H1 (cell line): ENCODE measurements around the gene RASL11B. TPM values are rescaled to one million over a fixed set of nuclear protein-coding genes. Genes with fewer than 3 reads are reported as not detected.

Source experiments
- CTCF ChIA-PET: fragments of 300-600 bp; sonication (Branson Sonifier 250); formaldehyde crosslinking; loops from one replicate; lab custom pipeline; 2021; ENCODE audit not compliant: partially characterized antibody; lab: Charles Lee
- POLR2A ChIA-PET: fragments of 300-600 bp; sonication (Branson Sonifier 250); formaldehyde crosslinking; loops from one replicate; lab custom pipeline; 2021; ENCODE audit warnings: inconsistent platforms; ENCODE audit not compliant: partially characterized antibody; lab: Charles Lee
- DNase-seq, 2 experiments: peaks; one replicate each; pipeline versions ENCODE4 v3.0.0 to v3.0.0-alpha.2; 2010 to 2022; ENCODE audit warnings: low spot score in 2 of 2, low read depth in 1 of 2, mixed read lengths in 1 of 2
- FAIRE-seq: peaks from 2 replicates; lab custom pipeline; 2011; peaks lifted over from hg19 to GRCh38; lab: Jason Lieb, UNC
- H2AFZ ChIP-seq: 2 replicates; pipeline ENCODE4 v1.8.1; 2012; ENCODE audit warnings: low read length, inconsistent platforms
- H2AK5ac ChIP-seq: 2 replicates; pipeline ENCODE4 v1.6.1; 2013; ENCODE audit warnings: low read depth, low read length
- H2BK120ac ChIP-seq: replicated peaks from 2 replicates; pipeline ENCODE3; 2013; ENCODE audit warnings: low read depth, low read length, inconsistent platforms
- H2BK12ac ChIP-seq: 2 replicates; pipeline ENCODE4 v1.6.1; 2013; ENCODE audit warnings: low read depth, low read length
- H2BK15ac ChIP-seq: 2 replicates; pipeline ENCODE4 v1.6.1; 2013; ENCODE audit warnings: low read length
- H2BK20ac ChIP-seq: 2 replicates; pipeline ENCODE4 v1.6.1; 2013; ENCODE audit warnings: low read length
- H2BK5ac ChIP-seq: 2 replicates; pipeline ENCODE4 v1.6.1; 2013; ENCODE audit warnings: low read depth, low read length
- H3K14ac ChIP-seq: 2 replicates; pipeline ENCODE4 v1.6.1; 2013; ENCODE audit warnings: inconsistent platforms; ENCODE audit not compliant: insufficient read length
- H3K18ac ChIP-seq: 2 replicates; pipeline ENCODE4 v1.6.1; 2013; ENCODE audit warnings: low read length; ENCODE audit errors: extremely low read depth
- H3K23ac ChIP-seq: 2 replicates; pipeline ENCODE4 v1.6.1; 2013; ENCODE audit warnings: inconsistent platforms; ENCODE audit not compliant: insufficient read length
- H3K23me2 ChIP-seq: 2 replicates; pipeline ENCODE4 v1.6.1; 2013; ENCODE audit warnings: low read depth, low read length
- H3K27ac ChIP-seq: 2 replicates; pipeline ENCODE4 v1.6.1; 2011; ENCODE audit warnings: low read depth, low read length, inconsistent platforms
- H3K27me3 ChIP-seq, 4 experiments: replicated peaks in 1 of 4; 1 replicate in 1 of 4; 2 replicates in 3 of 4; pipeline versions ENCODE4 v1.6.1 to v1.8.1; 2011 to 2013; ENCODE audit warnings: low read length in 3 of 4, mild to moderate bottlenecking in 3 of 4, inconsistent platforms in 2 of 4, mixed read lengths in 2 of 4, moderate library complexity in 1 of 4; ENCODE audit not compliant: control insufficient read depth in 3 of 4, insufficient read depth in 3 of 4; ENCODE audit errors: extremely low read depth in 1 of 4
- H3K36me3 ChIP-seq, 4 experiments: 2 replicates each; pipeline versions ENCODE4 v1.6.1 to v1.8.1; 2011 to 2013; ENCODE audit warnings: mild to moderate bottlenecking in 4 of 4, low read length in 3 of 4, moderate library complexity in 2 of 4, control low read depth in 1 of 4, inconsistent platforms in 1 of 4; ENCODE audit not compliant: insufficient read depth in 4 of 4, control insufficient read depth in 2 of 4
- H3K4ac ChIP-seq: replicated peaks from 2 replicates; pipeline ENCODE3; 2013; ENCODE audit warnings: low read length, low read depth, mixed read lengths, inconsistent platforms; ENCODE audit not compliant: insufficient read length
- H3K4me1 ChIP-seq, 4 experiments: replicated peaks in 1 of 4; 1 replicate in 1 of 4; 2 replicates in 3 of 4; pipeline versions ENCODE4 v1.6.1 to v1.8.1; 2011 to 2013; ENCODE audit warnings: low read length in 3 of 4, inconsistent platforms in 2 of 4, mixed read lengths in 1 of 4; ENCODE audit not compliant: insufficient read depth in 4 of 4, control insufficient read depth in 3 of 4
- H3K4me2 ChIP-seq, 2 experiments: 2 replicates each; pipeline versions ENCODE4 v1.6.1 to v1.8.1; 2011 to 2013; ENCODE audit warnings: low read depth in 2 of 2, low read length in 2 of 2, control low read depth in 1 of 2, inconsistent platforms in 1 of 2, mild to moderate bottlenecking in 1 of 2; ENCODE audit not compliant: insufficient read depth in 1 of 2
- H3K4me3 ChIP-seq, 4 experiments: fragments of 200-600, 300-600 bp in 1 of 4; sonication (generic), shearing (Covaris generic), sonication (Bioruptor Twin) in 1 of 4; 2 replicates each; pipeline versions ENCODE4 v1.5.1 to v1.8.1; 2011 to 2016; ENCODE audit warnings: low read length in 4 of 4, low read depth in 3 of 4, control low read depth in 2 of 4, inconsistent platforms in 2 of 4, mild to moderate bottlenecking in 2 of 4, mixed read lengths in 1 of 4, moderate library complexity in 1 of 4; ENCODE audit not compliant: insufficient read depth in 2 of 4; ENCODE audit errors: extremely low read depth in 1 of 4
- H3K56ac ChIP-seq: replicated peaks from 2 replicates; pipeline ENCODE3; 2013; ENCODE audit warnings: low read depth, mild to moderate bottlenecking, mixed read lengths, low read length, inconsistent platforms; ENCODE audit not compliant: insufficient read length
- H3K79me1 ChIP-seq: 2 replicates; pipeline ENCODE4 v1.6.1; 2013; ENCODE audit warnings: low read depth, low read length, control low read depth
- H3K79me2 ChIP-seq, 2 experiments: 2 replicates each; pipeline versions ENCODE4 v1.6.1 to v1.8.1; 2012 to 2013; ENCODE audit warnings: low read length in 2 of 2, mild to moderate bottlenecking in 2 of 2, inconsistent platforms in 1 of 2; ENCODE audit not compliant: insufficient read depth in 2 of 2, control insufficient read depth in 1 of 2
- H3K9ac ChIP-seq, 4 experiments: replicated peaks in 1 of 4; 1 replicate in 1 of 4; 2 replicates in 3 of 4; pipeline versions ENCODE4 v1.6.1 to v1.8.1; 2011 to 2013; ENCODE audit warnings: low read depth in 3 of 4, low read length in 3 of 4, control low read depth in 2 of 4, mild to moderate bottlenecking in 2 of 4, moderate library complexity in 2 of 4, inconsistent platforms in 1 of 4; ENCODE audit errors: extremely low read depth in 1 of 4
- H3K9me3 ChIP-seq, 2 experiments: 2 replicates each; pipeline versions ENCODE4 v1.6.1 to v1.8.1; 2012 to 2013; ENCODE audit warnings: mild to moderate bottlenecking in 2 of 2, moderate library complexity in 2 of 2, control low read depth in 1 of 2, inconsistent platforms in 1 of 2, low read depth in 1 of 2, low read length in 1 of 2, mixed read lengths in 1 of 2; ENCODE audit not compliant: insufficient read depth in 2 of 2
- H4K20me1 ChIP-seq, 2 experiments: replicated peaks in 1 of 2; 2 replicates each; pipeline versions ENCODE3 to v1.8.1; 2011 to 2013; ENCODE audit warnings: inconsistent platforms in 2 of 2, low read length in 2 of 2, mild to moderate bottlenecking in 1 of 2; ENCODE audit not compliant: insufficient read depth in 2 of 2, control insufficient read depth in 1 of 2
- H4K5ac ChIP-seq: 2 replicates; pipeline ENCODE4 v1.6.1; 2013; ENCODE audit warnings: low read length, low read depth, mixed read lengths, inconsistent platforms; ENCODE audit not compliant: insufficient read length
- H4K8ac ChIP-seq: 2 replicates; pipeline ENCODE4 v1.8.0; 2013; ENCODE audit warnings: mild to moderate bottlenecking, moderate library complexity, low read length, inconsistent platforms; ENCODE audit not compliant: insufficient read depth; ENCODE audit errors: extremely low read depth
- H4K91ac ChIP-seq: replicated peaks from 2 replicates; pipeline ENCODE3; 2013; ENCODE audit warnings: low read length, mixed read lengths, inconsistent platforms; ENCODE audit not compliant: insufficient read length
- BACH1 ChIP-seq: IDR thresholded peaks from 2 replicates; pipeline ENCODE4 v1.6.1; 2012; ENCODE audit warnings: low read length, improper control_type of control experiment
- CBX8 ChIP-seq: fragments of 300-800, 300-1000 bp; sonication (generic); IDR thresholded peaks from 2 replicates; pipeline ENCODE4 v1.7.1; 2016; ENCODE audit warnings: low read depth, low read length, borderline replicate concordance
- CHD2 ChIP-seq: IDR thresholded peaks from 2 replicates; pipeline ENCODE4 v1.6.1; 2012; ENCODE audit warnings: low read length, improper control_type of control experiment
- CREB1 ChIP-seq: IDR thresholded peaks from 2 replicates; pipeline ENCODE4 v1.6.1; 2012; ENCODE audit warnings: inconsistent platforms
- CTBP2 ChIP-seq: IDR thresholded peaks from 2 replicates; pipeline ENCODE4 v1.7.0; 2011; ENCODE audit warnings: borderline replicate concordance, mild to moderate bottlenecking, moderate library complexity, mixed read lengths, low read length; ENCODE audit not compliant: insufficient read depth, insufficient read length
- EP300 ChIP-seq, 2 experiments: IDR thresholded peaks; 1 replicate in 1 of 2; 2 replicates in 1 of 2; pipeline ENCODE4 v1.6.1; 2011 to 2012; ENCODE audit warnings: low read depth in 2 of 2, low read length in 2 of 2, mild to moderate bottlenecking in 2 of 2, borderline replicate concordance in 1 of 2, inconsistent platforms in 1 of 2, moderate library complexity in 1 of 2
- HDAC6 ChIP-seq: IDR thresholded peaks from one replicate; pipeline ENCODE4 v1.7.1; 2012; ENCODE audit warnings: low read depth, mild to moderate bottlenecking, inconsistent platforms, low read length, moderate library complexity
- NANOG ChIP-seq: IDR thresholded peaks from 2 replicates; pipeline ENCODE4 v1.6.1; 2011; ENCODE audit warnings: low read length, low read depth, mild to moderate bottlenecking, inconsistent platforms; ENCODE audit not compliant: insufficient read depth, poor library complexity, severe bottlenecking
- POLR2AphosphoS5 ChIP-seq: IDR thresholded peaks from 2 replicates; pipeline ENCODE4 v1.6.1; 2011; ENCODE audit warnings: low read depth, low read length
- RBBP5 ChIP-seq: IDR thresholded peaks from 2 replicates; pipeline ENCODE4 v1.7.1; 2012; ENCODE audit warnings: low read depth, mild to moderate bottlenecking, inconsistent platforms, low read length, moderate library complexity, borderline replicate concordance
- SAP30 ChIP-seq: fragments of 300-600 bp; sonication (generic); IDR thresholded peaks from 2 replicates; pipeline ENCODE4 v1.7.1; 2012; ENCODE audit warnings: low read length, moderate library complexity, mild to moderate bottlenecking, inconsistent platforms; ENCODE audit not compliant: insufficient read depth, insufficient replicate concordance
- SRF ChIP-seq: IDR thresholded peaks from 2 replicates; pipeline ENCODE4 v1.6.1; 2011; ENCODE audit warnings: mild to moderate bottlenecking, low read depth, low read length, moderate library complexity
- TBP ChIP-seq: IDR thresholded peaks from 2 replicates; pipeline ENCODE4 v1.6.1; 2011; ENCODE audit warnings: low read depth, low read length, improper control_type of control experiment
- WGBS, 2 experiments: shearing (Covaris generic) in 1 of 2; methylation state at CpG; one replicate each; pipeline versions ENCODE4 v1.1.6 to v1.1.7; 2013 to 2015; ENCODE audit warnings: low lambda C conversion rate in 2 of 2, mixed read lengths in 2 of 2, inconsistent platforms in 1 of 2, low coverage in 1 of 2, missing lambda C conversion rate in 1 of 2; ENCODE audit not compliant: insufficient replicate concordance in 2 of 2, insufficient coverage in 1 of 2, insufficient read length in 1 of 2; ENCODE audit errors: extremely low coverage in 1 of 2, missing lambda C conversion rate in 1 of 2; 5-methylcytosine and 5-hydroxymethylcytosine counted together
- polyA plus RNA-seq, 7 experiments: library from polyadenylated mRNA; depleted of rRNA in 3 of 7; stranded (reverse) in 5 of 7; unstranded in 2 of 7; fragments of >200 nt in 5 of 7; fragments of 200-250 nt in 2 of 7; gene quantifications; 1 replicate in 5 of 7; 2 replicates in 1 of 7; 4 replicates in 1 of 7; pipeline versions ENCODE4 v1.2.1 to v1.2.3, GENCODE V29; 2011 to 2013; ENCODE audit warnings: missing spikeins in 2 of 7, mixed read lengths in 2 of 7
- total RNA-seq: library from RNA; stranded (reverse); fragmentation: NEBNext Ultra II Directional; extraction: Animal tissue kit (Norgen Biotek cat#: 25700); gene quantifications from 2 replicates; pipeline ENCODE4 v1.2.1, GENCODE V29; 2021

Gene RASL11B
- total and polyA plus RNA-seq, 2 of the 8 experiments (the other 6 are each of a cell fraction or from before 2014, with no cell fraction given): 49.8 to 75.5 TPM

- H2AK5ac ChIP-seq: no peak overlapping the region
- no peak overlapping the region for H4K8ac ChIP-seq
- H4K20me1 ChIP-seq: no peaks in the 10 kb centered on the region
- no peak overlapping the region for H3K18ac ChIP-seq
- H3K27me3 ChIP-seq: no peaks in the 10 kb centered on the region
- H3K79me1 ChIP-seq: no peaks in the 10 kb centered on the region
- no peak for DNase-seq
- H2AFZ ChIP-seq: no peak overlapping the region
- H3K23ac ChIP-seq: no peak overlapping the region
- no peaks in the 10 kb centered on the region for H3K79me2 ChIP-seq
- H4K91ac ChIP-seq: no peak overlapping the region
- H3K56ac ChIP-seq: no peak overlapping the region
- no peak overlapping the region for H2BK5ac ChIP-seq
- H3K4me3 ChIP-seq: no peak overlapping the region
- H2BK120ac ChIP-seq: no peak overlapping the region
- H3K23me2 ChIP-seq: no peaks in the 10 kb centered on the region
- H3K4ac ChIP-seq: no peak overlapping the region
- no peak overlapping the region for H2BK20ac ChIP-seq
- 87% methylated on average over 1 of the region's 1 CpG; no CpG with 5 or more reads in 1 of the 2 experiments for WGBS, 2 experiments
- no peak overlapping the region for H4K5ac ChIP-seq
- H3K9ac ChIP-seq: no peak overlapping the region
- no peaks in the 10 kb centered on the region for H3K4me1 ChIP-seq
- no peaks in the 10 kb centered on the region; a peak in 1 of 4 replicates for H3K9me3 ChIP-seq
- no peak overlapping the region for H2BK15ac ChIP-seq
- POLR2A ChIA-PET: interaction anchor here (0.8 to 4.2 kb wide), 3 partner anchors 18 to 110 kb away, joined by 3 to 26 read pairs (median 4); no protein-coding TSS in a partner anchor
- H3K4me2 ChIP-seq: no peak overlapping the region
- H3K27ac ChIP-seq: no peak overlapping the region
- FAIRE-seq: no peak
- H3K36me3 ChIP-seq: no peaks in the 10 kb centered on the region
- H3K14ac ChIP-seq: no peak overlapping the region
- CTCF ChIA-PET: no interaction called here
- TF ChIP-seq HDAC6: no peak
- no peak for TF ChIP-seq SAP30
- TF ChIP-seq NANOG: no peak
- no peak for TF ChIP-seq TBP
- no peak for TF ChIP-seq POLR2AphosphoS5
- TF ChIP-seq CTBP2: no peak
- TF ChIP-seq CREB1: no peak
- no peak for TF ChIP-seq EP300 (IDR thresholded peaks at IDR 0.05; ENCODE audit: borderline replicate concordance in 1 of 2, low read depth in 2 of 2, low read length in 2 of 2)
- no peak for TF ChIP-seq CHD2
- TF ChIP-seq CBX8: no peak
- no peak for TF ChIP-seq RBBP5
- TF ChIP-seq SRF: no peak
- no peak for TF ChIP-seq BACH1
- H2BK12ac ChIP-seq: no peak overlapping the region
Measured at GRCh38 chr4:52823702-52824092, 38.4 kb upstream of the RASL11B start.
